Measurements from ENCODE around the gene ZNF525.
"Not testable (repeated sequence)": the region's sequence is repeated elsewhere in the genome, so short reads cannot be mapped to it uniquely, and the experiment has no call there.

The ZNF525 gene

GRCh38 chr19:53395840-53396524 is 30.5 kb downstream of the ZNF525 start:
- DNase-seq (ENCODE audit: low read depth) = not testable (repeated sequence)

- no peak for DNase-seq (ENCODE audit: low read depth)
Measured at GRCh38 chr19:53396525-53396868, 31.0 kb downstream of the ZNF525 start.

GRCh38 chr19:53397918-53398317 is 32.4 kb downstream of the ZNF525 start:
- DNase-seq (ENCODE audit: low read depth) = not testable (repeated sequence)

- DNase-seq (ENCODE audit: low read depth) = no peak
Measured at GRCh38 chr19:53409505-53410204, 44.1 kb downstream of the ZNF525 start.

- DNase-seq (ENCODE audit: low read depth) = not testable (repeated sequence)
Measured at GRCh38 chr19:53420520-53421315, 55.2 kb downstream of the ZNF525 start.

- no peak for DNase-seq (ENCODE audit: low read depth)
Measured at GRCh38 chr19:53422551-53422950, 57.0 kb downstream of the ZNF525 start.

GRCh38 chr19:53423074-53423473 is 57.6 kb downstream of the ZNF525 start:
- DNase-seq (ENCODE audit: low read depth) = not testable (repeated sequence)

- not testable (repeated sequence) for DNase-seq (ENCODE audit: low read depth)
Measured at GRCh38 chr19:53423680-53424079, 58.2 kb downstream of the ZNF525 start.

GRCh38 chr19:53424968-53425597 is 59.6 kb downstream of the ZNF525 start:
- DNase-seq (ENCODE audit: low read depth) = no peak

GRCh38 chr19:53431399-53432087 is 66.0 kb downstream of the ZNF525 start, which contains the start of gene ZNF761:
ZNF761 (plus strand) TSS chr19:53431984; CDS start chr19:53447269, 15,285 bp downstream.
- peak; percentile 36 for DNase-seq (ENCODE audit: low read depth)

GRCh38 chr19:53432088-53432661 is 66.7 kb downstream of the ZNF525 start:
- DNase-seq (ENCODE audit: low read depth) = no peak

Measured in HS-5 (cell line).